GM18511 (cell line): Measurements from ENCODE around the gene ONECUT1.

ENCODE experiments used
- ATAC-seq: cut with Tn5 transposase; IDR thresholded peaks from one replicate; pipeline ENCODE4 v1.9.1; 2021; ENCODE audit warnings: mild to moderate bottlenecking, moderate library complexity; ENCODE audit not compliant: unreplicated experiment

Gene ONECUT1

DNA sequence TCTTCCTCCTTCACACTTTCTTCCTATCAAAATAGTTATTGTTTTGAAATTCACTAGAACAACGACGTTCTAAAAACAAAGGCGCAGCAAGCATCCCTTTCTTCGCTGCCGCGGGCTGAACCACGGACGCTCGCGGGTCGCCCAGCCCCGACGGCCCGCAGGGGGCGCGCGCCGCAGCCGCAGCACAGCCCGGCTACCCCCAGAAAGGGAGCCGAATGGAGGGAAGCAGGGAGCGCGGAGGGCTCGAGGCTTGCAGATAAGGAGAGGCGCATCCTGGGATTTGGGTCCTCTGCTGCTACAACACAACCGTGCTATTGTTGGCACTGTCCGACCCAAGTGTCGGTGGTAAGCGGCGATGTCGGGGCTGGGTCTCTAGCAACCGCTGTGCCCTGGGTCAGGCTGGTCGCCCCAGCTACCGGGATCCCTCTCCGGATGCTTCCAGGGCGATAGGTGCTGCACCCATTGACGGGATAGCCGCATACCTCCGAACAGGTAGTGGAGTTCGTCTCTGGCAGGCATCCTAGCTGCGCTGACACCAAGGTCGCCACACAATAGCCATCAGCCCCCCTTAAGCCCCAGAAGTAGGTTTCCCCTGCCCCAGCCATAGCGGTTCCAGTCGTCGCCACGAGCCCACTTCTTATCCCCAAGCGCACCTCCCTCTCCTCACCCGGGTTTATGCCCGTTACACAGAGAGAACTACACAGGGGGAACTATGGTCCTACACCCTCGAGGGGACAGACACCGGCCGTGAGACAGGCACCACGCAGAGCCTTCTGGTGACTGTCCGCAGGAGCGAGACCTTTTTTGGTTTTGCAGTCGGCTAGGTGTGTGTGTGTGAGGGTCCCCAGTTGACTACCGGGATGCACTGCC is 6.0 kb downstream of the ONECUT1 start:
- ATAC-seq, result no peak

DNA sequence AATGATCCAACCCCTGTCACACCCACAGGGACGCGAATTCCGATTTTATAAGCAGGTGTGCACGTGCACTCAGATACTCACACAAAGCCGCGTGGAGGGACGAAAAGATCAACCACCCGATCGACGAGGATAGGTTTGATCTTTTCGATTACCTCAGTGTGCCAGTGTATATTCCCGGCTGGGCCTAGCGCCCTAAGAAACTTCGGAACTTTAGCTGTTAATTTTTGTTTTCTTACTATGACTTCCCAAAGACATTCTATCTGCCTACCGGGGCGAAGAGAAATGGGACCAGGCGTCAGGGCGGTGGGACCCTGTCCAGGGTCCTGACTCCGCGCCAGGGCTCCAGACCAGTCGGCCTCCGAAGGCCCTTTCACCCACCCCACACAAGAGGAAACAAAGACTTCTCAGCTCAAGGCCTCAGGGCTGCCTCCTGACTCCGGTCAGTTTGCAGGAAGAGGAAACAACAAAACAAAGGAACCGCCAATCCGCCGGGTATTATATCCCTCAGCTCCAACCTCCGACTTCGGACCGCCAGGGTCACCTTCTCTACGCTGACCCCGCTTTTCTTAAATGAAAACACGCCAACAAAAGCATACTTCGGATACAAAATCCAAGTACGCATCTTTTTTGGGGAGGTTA is 6.8 kb downstream of the ONECUT1 start:
- no peak for ATAC-seq

DNA sequence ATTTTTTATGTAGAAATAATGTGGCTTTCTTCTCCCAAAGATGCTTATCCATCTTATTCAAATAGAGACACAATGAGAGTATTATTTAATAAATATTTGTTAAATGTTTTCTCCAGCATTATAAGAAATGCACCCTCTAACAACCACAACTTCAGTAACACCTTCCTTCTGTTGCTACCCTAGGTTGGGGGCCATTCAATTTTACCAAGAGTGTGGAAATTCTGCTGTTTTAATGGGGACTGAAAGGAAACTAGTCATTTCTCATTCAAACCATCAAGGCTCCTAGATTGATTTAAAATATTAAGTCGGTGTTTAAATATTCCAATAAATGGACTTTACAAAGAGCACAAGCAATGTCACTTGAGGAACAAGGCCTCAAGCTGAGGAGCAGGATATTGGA is 7.6 kb downstream of the ONECUT1 start:
- no peak for ATAC-seq

DNA sequence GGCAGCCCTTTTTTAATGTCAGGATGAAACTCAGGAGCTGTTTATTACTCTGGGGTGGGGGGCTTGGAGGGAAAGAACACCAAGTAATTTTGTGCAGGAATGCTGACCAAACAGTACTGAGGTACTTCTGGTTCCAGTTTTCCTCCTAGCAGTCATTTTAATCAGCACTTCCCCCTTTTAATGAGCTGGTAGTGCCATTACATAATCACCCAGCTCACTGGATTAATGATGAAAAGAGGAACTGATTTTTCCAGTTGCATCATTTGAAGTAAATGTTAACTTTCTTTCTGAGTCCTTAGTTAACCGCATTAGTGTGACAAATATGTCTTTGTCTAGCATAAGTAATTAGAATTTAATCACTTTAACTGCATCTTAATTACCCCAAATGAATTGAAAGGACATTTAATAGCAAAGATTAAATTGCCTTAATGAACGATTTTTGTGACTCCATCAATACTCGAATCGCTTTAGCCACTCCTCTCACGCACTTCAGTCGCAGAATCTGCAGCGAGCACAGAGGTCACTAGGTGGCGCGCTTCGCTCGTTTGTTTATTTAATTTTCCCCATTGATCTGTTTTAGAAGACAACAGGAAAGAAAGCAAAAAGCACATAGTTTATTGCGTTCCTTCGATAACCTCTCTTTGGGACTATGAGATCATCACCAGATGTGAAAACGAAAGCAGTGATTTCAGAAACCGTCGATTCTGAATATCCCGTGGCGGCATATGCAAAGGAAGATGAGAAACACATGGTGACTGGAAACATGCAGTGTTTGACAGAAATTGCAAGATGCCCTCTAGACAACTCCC is 9.8 kb downstream of the ONECUT1 start:
- peak; percentile 72 for ATAC-seq

DNA sequence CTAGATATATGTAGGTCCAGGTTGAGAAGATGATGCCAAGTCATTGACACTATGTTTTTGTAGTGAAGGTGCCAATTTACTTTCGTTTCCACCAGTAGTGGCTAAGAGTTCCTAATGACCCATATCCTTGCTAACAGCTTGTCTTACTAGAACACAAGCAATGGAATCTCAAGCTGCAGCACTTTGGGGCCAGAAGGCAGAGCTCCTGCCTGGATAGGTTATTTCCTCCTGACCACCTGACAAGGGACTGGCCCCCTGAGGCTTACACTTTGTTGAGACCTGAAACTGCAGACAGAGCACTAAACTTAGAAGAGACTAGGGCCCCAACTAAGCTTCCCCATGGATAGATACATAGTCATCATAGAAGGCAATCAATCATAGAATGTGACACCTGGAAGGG is 11.7 kb downstream of the ONECUT1 start:
- no peak for ATAC-seq

DNA sequence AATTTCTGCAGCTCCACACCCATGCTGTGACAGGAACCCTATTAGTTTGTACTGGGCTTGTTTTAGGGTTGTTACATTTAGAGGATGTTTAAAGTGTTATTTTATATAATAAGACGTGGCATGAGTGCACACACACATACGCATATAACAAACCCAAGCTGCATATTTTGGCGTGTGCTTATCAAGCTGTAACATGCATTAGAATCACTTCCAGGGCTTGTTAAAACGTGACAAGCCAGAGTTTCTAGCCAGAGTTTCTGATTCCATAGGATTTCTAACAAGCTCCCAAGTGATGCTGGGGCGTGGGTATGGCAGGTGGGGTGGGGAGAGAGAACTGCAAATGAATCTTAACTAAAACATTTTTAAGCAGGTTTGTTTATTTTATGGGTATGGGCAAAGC is 17.4 kb downstream of the ONECUT1 start:
- ATAC-seq, result no peak

DNA sequence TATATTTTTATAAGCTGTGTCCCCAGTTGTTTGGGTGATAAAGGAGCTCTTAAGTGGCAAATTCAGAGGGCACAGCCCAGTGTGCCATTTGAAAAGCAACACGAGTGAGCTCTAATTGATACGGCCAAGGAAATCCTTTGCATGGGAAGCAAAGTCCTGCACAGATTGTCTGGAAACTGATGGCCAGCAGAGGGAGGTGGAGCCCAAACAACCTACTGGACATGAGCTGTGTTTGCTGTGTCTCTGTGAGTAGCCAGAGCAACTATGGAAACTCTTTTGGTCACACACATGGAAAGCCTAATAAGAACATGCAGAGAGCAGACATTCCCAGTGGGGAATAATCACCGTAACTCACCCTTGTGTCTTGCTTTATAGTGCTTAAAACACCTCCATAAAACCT is 24.4 kb downstream of the ONECUT1 start:
- no peak for ATAC-seq

DNA sequence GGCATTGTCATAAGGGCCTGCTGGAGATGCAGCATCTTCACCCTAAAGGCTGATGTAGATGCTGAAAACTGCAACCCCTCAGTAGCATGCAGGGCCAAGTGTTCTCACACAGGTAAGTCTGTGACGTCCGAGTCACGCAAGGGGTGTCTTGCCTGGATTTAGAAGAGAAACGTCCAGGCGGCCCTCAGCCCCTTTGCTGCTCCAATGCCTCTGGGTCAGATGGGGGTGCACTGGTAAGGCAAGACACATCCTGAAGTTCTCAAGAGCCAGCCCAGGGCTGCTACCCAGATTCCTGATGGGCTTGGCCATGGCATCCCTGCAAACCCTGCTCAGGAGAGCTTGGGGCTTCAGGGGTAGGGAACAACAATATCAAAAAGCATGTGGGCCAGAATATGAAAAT is 25.4 kb downstream of the ONECUT1 start:
- no peak for ATAC-seq

DNA sequence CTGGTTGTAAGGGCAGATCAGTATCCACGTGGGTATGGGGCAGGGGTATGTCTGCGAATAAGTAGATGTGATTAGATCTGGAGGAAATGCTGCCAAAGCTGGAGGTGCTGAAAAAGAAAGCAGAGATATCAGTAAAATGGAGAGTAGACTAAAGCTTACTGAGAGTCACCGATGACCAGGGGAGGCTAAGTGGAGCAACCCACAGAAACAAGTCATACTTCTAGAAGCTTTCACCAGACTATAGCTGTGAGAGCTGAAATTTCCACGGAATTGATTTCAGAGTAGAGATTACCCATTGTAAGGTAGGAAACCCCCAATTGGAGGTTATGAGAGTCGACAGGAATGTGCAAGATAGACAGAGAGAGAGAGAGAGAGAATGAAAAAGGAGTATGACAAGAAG is 27.5 kb downstream of the ONECUT1 start:
- no peak for ATAC-seq

DNA sequence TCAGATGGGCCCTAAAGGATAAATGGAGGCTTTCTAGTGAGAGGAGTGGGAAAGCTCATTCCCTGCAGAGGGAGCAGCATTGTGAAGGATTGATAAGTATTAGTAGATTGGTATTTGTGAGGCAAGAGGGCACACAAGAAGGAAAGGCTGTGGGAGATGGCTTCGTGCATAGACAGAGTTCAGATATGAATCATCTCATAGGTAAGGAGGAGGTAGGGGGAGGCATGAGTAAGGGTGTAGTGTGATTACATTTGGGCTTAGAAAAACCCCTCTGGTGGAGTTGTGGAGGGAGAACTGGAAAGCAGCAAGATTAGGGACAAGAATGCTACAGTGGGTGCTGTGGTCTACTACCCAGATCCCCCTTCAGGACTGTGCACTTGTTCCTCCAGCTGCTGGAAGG is 29.6 kb downstream of the ONECUT1 start:
- no peak for ATAC-seq

DNA sequence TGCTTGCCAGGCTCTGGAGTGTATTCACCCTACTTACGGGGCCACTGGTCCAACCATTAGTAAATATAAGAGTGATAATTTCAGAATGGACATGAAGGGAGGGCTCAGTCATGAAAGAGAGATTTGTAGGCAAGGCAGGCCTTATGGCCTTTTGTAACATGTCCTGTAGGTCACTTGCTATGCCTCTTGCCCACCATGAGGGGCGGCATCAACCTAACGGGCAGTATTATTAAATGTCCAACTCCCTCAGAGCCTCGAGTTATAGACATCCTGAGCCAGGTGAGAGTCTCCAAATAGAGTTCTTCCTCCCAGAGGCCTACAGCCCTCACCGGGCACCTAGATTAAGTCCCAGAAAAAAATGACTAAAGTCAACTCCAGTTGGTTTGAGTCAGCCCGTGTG is 30.2 kb downstream of the ONECUT1 start:
- ATAC-seq, result no peak

DNA sequence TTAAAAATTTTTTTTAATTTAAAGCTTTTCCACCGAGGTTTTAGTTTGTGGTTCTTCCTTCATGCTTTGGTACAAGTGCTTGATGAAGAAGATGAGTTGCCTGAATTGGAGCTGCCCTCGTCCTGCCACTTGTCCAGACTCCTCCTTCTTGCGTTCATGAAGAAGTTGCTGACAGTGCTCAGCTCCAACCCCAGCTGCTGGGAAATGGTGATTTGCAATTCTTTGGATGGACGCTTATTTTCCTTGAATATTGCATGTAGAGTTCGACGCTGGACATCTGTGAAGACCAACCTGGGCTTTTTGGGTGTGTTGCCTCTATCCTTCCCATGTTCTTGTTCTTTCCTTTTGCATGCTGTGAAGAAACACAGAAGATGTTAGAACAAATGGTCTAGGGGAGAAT is 32.6 kb downstream of the ONECUT1 start:
- no peak for ATAC-seq

DNA sequence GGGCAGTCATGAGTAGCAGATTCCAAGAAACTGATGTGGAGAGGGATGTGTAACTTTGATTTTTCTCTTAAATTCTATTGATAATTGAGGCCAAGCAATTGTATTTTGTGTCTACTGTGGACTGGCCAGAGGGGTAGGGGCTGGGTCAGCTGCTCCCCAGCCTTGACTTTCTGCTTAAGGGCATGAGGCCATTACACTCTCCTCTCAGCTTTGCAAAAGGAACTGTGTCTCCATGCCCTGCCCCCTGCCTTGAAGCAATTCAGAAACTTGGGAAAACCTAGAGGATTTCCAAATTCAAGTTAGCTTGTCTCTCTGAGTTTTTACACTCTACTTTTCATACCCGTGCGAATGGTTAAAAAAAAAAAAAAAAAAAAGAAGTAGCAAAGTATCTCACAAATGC is 38.6 kb downstream of the ONECUT1 start:
- ATAC-seq, result no peak

DNA sequence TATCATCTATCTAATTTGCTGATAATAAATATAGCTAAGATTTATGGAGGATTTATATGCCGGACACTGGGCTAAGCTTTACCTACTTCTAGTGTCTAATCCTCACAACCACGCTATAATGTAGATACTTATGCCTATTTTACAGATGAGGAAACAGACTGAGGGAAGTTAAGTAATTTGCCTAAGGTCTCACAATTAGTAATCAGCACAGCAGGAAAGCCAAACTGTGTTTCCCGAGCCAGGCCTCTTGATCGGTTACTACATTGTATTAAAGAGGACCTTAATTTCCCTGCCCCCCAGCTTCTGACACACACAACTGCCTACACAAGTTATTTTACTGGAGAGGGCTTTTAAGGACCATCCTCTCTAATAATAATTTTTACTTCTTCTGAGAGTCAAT is 40.9 kb downstream of the ONECUT1 start:
- no peak for ATAC-seq

DNA sequence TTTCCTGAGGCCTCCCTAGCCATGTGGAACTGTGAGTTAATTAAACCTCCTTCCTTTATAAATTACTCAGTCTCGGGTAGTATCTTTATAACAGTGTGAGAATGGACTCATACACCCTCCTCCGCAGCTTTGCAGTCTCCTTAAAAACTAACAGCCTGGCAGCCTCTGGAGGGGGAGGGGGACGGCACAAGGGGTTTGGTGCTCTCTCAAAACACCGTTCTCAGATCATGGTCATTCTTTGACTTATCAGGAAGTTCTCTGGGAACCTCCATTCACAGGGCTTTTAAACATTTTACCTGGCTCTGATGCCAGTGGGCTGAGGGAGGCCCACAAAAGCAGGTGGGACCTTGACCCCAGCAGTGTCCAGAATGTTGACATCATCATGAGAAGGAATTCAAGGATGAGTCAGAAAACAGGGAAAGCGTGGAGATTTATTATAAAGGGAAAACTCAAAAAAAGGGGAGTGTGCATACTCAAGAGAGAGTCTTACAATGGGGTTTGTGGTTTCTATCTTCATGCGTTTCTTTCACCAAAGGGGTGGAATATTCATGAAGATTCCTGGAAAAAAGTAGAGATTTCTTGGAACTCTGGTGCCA is 43.9 kb downstream of the ONECUT1 start:
- ATAC-seq, result no peak

DNA sequence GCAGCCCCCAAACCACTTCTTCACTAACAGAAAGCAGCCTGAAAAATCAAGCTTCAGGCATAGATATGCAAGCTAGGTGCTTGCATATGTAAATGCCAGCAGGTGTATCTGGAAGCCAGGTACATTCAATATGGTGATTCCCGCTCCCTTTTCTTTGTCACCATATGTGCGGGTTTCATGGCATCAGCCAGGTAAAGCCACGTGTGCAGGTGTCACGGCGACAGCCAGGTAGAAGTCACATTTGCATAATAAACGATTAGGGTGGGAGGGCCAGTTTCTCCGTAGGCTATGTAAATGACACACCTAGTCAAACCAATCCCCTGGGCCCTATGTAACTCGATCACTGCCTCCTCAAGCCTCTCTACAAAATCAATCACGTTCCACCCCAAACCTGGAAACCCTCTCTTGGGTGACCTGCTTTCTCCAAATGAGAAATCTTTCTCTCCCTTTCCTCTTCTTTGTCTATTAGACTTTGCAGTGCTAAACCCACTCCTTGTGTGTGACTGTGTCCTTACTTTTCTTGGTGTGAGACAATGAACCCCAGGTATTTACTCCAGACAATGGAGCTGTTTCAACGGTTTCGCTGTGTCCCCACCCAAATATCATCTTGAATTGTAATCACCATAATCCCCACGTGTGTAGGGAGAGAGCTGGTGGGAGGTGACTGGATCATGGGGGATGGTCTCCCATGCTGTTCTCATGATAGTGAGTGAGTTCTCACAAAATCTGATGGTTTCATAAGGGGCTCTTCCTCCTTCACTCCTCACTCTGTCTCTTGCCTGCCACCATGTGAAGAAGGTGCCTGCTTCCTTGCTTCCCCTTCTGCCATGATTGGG is 44.6 kb downstream of the ONECUT1 start:
- no peak for ATAC-seq

DNA sequence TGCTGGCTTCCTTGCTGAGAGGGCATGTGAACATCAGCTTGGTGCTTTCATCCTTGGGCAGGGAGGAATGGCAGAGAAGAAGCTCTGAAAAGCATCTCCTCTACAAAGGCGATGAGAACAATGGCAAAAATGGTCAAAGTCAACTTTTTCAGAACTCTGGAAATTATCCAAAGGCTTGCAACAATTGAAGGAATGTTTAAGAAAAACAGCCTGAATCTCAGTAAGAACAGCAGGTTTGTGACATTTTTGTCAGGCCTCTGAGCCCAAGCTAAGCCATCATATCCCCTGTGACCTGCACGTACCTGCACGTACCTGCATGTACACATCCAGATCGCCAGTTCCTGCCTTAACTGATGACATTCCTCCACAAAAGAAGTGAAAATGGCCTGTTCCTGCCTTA is 51.8 kb downstream of the ONECUT1 start:
- no peak for ATAC-seq

DNA sequence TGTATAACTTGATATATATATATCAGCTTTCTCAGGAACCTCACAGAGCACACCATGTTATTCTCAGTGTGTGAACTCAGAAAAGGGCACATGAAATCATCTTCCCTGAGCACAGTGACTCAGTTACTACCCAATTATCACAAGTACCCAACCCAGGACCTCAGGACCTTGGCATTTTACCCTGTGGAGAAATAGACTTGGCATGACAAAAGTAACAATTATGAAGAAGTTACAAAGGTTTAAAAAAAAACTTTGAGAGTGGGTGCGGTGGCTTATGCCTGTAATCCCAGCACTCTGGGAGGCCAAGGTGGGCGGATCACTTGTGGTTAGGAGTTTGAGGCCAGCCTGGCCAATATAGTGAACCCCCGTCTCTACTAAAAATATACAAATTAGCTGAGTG is 52.4 kb downstream of the ONECUT1 start:
- ATAC-seq, result no peak

DNA sequence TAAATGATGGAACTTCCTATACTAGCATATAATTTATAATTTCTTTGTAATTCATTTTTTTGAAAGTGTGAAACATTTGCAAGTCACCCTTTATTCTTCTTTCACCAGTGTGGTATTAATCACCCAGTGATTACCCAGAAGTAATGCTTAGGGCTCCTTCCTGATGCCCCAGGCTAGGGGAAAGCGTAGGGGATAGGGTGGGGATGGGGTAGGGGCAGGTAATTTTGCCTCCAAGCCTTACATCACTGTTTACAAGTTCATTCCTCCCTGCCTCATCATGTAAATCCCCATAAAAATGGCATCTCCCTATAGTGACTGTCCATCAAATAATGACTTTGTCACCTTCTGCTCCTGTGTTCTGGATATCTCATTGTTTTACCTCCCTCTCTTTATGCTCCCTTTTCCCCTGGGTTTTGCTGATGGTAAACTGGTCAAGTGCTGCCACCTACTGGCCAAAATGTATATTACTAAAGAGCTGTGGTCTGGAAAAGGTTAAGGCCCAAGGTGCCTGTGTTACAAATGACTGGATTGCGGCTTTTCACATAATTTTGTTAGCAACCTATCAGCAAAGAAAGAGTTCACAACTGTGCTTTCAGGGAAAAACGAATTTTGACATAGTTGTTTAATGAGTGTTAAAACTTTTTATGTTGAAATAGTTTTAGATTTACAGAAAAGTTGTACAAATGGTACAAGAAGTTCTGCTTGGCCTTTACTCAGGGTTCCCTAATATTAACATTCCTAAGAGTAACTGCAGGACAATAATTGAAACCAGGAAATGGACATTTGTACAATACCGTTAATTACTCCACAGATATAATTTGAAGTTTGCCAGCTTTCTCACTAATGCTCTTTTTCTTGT is 54.7 kb downstream of the ONECUT1 start:
- ATAC-seq, result peak; percentile 88

DNA sequence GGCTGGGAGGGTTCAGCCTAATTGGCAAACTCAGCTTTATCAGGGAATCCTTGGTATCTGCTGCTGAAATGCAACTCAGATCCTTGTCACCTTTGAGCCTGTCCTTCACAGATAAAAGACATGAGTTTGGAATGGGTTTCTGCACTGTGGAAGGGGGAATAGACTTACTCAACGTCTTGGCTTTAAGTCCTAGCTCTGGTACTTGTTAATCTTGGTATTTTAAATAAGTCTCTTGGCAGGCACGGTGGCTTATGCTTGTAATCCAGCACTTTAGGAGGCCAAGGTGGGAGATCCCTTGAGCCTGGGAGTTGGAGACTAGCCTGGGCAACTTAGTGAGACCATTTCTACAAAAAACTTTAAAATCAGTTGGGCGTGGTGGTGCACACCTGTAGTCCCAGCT is 55.8 kb downstream of the ONECUT1 start:
- ATAC-seq, result no peak
